ENCODE data around the gene ITPKB.

GRCh38 chr1:226751703-226752102, 12.6 kb upstream of the ITPKB start:
- TF ChIP-seq EZH2 (IDR thresholded peaks at IDR 0.05; ENCODE audit: low read length, unreplicated experiment) (no peak), CTCF (conservative IDR thresholded peaks at IDR 0.05; ENCODE audit: low read depth, low read length) (no peak), EZH2phosphoT487 (IDR thresholded peaks at IDR 0.05; ENCODE audit: borderline replicate concordance, low read length) (no peak)

Data from PC-3 (cell line).